ENCODE results near the gene PSME3.
"Not testable (repeated sequence)": the region's sequence is repeated elsewhere in the genome, so short reads cannot be mapped to it uniquely, and the experiment has no call there.

The PSME3 gene

DNA sequence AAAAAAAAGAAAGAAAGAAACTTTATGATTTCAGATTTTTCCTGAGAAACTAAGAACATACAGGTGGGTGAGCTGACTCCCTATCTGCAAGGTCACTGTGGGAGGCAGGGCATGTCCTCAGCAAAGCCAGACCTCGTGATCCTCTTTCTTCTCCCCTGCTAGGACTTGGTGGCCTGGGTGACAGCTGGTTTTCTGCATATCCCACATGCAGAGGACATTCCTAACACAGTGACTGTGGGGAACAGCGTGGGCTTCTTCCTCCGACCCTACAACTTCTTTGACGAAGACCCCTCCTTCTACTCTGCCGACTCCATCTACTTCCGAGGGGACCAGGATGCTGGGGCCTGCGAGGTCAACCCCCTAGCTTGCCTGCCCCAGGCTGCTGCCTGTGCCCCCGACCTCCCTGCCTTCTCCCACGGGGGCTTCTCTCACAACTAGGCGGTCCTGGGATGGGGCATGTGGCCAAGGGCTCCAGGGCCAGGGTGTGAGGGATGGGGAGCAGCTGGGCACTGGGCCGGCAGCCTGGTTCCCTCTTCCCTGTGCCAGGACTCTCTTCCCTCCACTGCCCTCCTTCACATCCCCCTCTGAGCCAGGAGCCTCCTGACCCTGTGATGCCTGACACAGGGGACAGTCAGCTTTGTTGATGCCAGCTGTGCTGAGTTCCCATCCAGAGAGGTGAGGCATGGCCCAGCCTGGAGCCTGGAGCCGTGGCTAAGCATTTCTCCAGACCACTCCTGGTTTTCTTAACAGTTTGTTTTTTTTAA lies 40.9 kb downstream of the PSME3 start:
- not testable (repeated sequence) for DNase-seq (ENCODE audit: extremely low read depth in 1 of 2, low read depth in 1 of 2)

DNA sequence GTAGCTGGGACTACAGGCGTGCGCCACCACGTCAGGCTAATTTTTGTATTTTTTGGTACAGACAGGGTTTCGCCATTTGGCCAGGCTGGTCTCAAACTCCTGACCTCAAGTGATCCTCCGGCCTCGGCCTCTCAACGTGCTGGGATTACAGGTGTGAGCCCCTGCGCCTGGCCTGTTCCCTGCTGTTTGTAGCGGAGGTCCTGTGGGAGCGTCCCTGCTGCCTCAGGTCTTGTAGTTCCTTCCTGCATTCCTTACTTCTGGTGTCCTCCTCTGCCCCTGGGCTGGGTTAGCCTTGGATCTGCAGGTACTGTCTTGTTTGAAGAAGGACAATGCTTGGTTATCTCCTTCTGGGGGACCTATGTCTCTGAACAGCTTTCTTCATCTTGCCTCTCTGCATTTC lies 43.8 kb downstream of the PSME3 start:
- no peak for DNase-seq (ENCODE audit: extremely low read depth in 1 of 2, low read depth in 1 of 2)

DNA sequence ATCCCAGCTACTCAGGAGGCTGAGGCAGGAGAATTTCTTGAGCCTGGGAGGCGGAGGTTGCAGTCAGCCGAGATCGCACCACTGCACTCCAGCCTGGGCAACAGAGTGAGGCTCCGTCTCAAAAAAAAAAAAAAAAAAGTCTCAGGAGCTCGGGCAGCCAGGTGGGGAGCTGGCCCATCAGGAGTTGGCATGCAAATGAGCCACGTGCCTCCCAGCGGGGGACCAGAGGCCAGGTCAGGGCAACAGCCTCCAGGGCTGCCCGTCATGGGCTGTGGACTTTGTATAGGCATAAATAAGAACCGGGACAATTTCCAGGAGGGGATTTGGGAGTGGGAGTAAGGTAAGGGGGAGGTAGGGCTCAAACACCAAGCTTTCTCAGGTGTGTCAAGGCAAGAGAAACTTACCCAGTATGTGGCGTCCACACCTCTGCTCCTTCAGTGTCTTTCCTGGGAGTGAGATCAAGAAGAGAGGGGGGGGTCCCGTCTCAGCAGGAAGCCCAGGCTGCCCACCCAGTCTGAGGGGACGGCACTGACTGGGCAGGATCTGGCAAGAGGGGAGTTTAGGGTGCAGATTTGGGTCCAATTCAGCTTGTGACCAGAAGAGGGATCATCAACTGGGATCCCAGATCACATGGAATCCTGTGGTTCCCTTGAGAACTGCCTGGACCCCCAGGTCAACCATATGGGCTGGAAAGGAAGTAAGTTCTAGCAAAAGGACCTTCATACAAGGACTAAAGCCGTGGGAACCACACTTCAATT lies 45.1 kb downstream of the PSME3 start:
- DNase-seq (ENCODE audit: extremely low read depth in 1 of 2, low read depth in 1 of 2) = no peak

- DNase-seq (ENCODE audit: extremely low read depth in 1 of 2, low read depth in 1 of 2) = no peak
Observed at GRCh38 chr17:42878924-42879595, 45.9 kb downstream of the PSME3 start.

DNA sequence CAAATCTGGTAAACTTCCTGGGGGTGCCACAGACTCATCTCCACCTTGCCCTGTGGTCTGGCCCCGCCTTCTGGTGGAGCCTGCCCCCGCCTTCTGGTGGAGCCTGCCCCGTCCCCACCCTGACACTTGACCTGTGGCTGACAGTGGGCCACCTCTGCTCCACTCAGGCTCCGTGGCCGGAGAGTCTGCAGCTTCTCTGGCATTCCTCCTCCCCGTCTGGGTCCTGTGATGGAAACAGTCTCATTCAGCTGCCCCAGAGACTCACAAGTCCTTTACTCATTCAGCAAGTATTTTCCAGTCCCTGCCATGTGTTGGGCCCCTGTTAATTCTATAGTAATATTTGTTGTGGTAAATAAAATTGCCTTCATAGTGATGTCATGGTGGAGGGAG lies 46.4 kb downstream of the PSME3 start:
- DNase-seq (ENCODE audit: extremely low read depth in 1 of 2, low read depth in 1 of 2) = no peak

- DNase-seq (ENCODE audit: extremely low read depth in 1 of 2, low read depth in 1 of 2) = no peak
Observed at GRCh38 chr17:42880776-42881310, 47.6 kb downstream of the PSME3 start.

GRCh38 chr17:42881706-42882105 lies 48.5 kb downstream of the PSME3 start:
- DNase-seq (ENCODE audit: extremely low read depth in 1 of 2, low read depth in 1 of 2) = not testable (repeated sequence)

GRCh38 chr17:42882166-42882565 lies 49.0 kb downstream of the PSME3 start:
- DNase-seq (ENCODE audit: extremely low read depth in 1 of 2, low read depth in 1 of 2) = no peak

DNA sequence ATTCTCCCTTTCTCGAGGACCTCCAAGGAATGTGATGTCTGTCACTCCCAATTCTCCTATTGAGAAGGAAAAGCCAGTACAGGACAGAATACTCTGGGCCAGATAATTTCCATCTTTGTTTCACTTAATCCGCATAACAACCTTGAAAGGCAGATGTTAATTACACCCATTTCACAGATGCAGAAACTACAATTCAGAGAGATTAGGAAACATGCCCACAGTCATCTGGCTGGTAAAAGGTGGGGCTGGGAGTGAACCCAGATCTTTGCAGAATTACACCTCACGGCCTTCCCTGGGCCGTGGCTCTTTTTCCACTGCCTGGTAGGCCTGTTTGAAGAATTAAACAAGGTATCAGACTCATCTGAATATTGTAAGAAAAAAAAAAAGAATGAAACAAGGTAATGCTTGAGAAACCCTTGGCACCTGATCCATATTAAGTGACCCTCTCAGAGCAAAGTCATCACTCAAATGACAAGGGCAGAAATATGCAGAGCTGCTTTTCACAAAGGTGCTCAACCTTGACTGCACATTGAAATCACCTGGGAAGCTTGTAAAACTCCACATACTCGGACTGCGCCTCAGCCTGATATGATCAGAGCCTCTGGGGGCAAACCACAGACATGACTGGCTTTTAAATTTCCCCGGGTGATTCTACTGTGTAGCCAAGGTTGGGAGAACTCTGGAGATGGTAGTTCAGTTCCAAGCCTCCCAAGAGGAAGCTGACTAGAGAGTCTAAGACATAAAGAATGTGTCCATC lies 50.8 kb downstream of the PSME3 start:
- no peak for DNase-seq (ENCODE audit: extremely low read depth in 1 of 2, low read depth in 1 of 2)

GRCh38 chr17:42885806-42886205 lies 52.6 kb downstream of the PSME3 start:
- DNase-seq (ENCODE audit: extremely low read depth in 1 of 2, low read depth in 1 of 2) = not testable (repeated sequence)

DNA sequence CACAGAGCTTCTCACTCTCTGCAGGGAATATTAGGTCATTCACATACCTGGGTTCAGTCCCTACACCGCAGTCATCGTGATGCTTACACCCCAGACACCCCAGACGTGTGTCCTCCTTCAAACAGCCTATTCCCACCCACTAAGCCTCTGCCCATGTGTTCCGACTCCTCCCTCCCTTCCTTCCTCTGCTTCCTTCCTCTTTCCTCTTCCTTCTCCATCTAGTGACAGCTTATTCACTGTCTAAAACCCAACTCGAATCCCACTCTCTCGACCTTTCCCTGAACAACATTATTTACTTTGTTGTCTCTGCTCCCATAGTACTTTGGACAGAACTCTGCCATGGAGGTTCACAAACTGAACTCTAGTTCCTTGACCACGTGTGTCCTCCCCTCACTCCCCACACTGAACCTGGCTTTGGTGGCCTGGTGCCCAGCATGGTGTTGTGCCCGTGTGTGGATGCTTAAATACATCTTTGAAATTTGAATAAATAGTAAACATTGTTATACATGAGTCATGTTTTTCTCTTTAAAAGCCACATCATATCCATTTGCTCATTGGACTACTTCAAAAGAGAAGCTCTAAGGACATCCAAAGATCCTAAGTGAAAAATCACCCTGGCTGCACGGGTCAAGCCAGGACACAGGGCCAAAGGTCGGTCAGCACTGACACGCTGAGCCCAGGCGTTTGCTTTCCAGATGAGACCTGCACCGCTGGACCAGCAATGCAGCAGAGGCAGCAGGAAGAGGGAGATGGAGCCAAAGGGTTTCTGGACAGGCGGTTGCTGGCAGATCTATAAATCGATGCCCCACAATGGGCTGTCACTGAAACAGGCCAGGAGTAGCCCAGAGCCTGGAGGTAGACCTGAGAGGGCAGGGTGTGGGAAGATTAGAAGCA lies 53.3 kb downstream of the PSME3 start:
- no peak for DNase-seq (ENCODE audit: extremely low read depth in 1 of 2, low read depth in 1 of 2)

DNA sequence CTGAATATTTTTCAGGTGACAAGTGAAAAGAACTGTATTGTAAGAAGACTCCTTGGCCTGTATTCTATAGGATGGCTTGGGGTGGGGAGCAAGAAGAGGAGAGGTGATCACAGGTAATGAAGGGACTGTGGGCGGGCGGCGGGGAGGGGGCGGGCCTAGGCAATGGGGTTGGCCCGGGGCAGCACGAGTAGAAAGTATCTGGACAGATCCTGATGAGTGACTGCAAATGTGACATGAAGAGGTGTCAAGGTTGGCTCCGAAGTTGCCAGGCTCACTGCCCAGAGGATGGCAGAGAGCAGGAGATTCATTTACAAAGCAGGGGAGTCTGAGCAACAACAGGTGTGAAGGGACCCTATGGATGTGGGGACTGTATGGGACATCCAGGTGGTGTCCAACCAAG lies 56.6 kb downstream of the PSME3 start:
- DNase-seq (ENCODE audit: extremely low read depth in 1 of 2, low read depth in 1 of 2) = no peak

GRCh38 chr17:42891539-42892152 lies 58.4 kb downstream of the PSME3 start:
- DNase-seq (ENCODE audit: extremely low read depth in 1 of 2, low read depth in 1 of 2) = no peak

DNA sequence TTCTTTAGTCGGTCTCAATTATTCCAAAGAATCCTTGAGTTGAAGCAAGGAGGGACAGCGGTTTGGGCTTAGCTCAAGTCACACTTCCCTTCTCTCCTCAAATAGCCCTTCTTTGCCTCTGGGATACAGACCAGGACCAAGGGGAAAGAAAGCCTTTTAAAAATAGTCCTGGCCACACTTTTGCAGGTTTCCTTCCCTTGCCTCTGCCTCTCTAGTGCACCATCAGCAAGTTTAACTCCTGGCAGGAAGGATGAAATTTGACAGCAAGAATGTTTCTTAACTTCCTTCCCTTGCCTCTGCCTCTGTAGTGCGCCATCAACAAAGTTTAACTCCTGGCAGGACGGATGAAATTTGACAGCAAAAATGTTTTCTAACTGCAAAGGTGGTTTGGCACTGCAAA lies 60.2 kb downstream of the PSME3 start:
- no peak for DNase-seq (ENCODE audit: extremely low read depth in 1 of 2, low read depth in 1 of 2)

Measured in activated CD8-positive, alpha-beta memory T cell treated with anti-CD3 and anti-CD28 coated beads for 1 hour (primary cell).